HG03460 (cell line): ENCODE measurements around the gene SLC23A1.
A peak's percentile ranks its signal among the peaks of the same experiment; 100 is the strongest.
"Not testable (repeated sequence)": the region's sequence is repeated elsewhere in the genome, so short reads cannot be mapped to it uniquely, and the experiment has no call there.

ENCODE experiments used
- ATAC-seq: cut with Tn5 transposase; IDR thresholded peaks from one replicate; pipeline ENCODE4 v1.9.1; 2021; ENCODE audit not compliant: unreplicated experiment

The SLC23A1 gene

GRCh38 chr5:139374909-139375308 is 8.2 kb downstream of the SLC23A1 start:
- no peak for ATAC-seq

GRCh38 chr5:139371482-139372435 is 11.3 kb downstream of the SLC23A1 start:
- no peak for ATAC-seq

- no peak for ATAC-seq
These were observed 13.9 kb downstream of the SLC23A1 start for GRCh38 chr5:139369181-139369580.

- ATAC-seq, result no peak
These were observed 14.5 kb downstream of the SLC23A1 start for GRCh38 chr5:139368613-139369012.

GRCh38 chr5:139364466-139364865 is 18.6 kb downstream of the SLC23A1 start:
- no peak for ATAC-seq

- no peak for ATAC-seq
These were observed 19.2 kb downstream of the SLC23A1 start for GRCh38 chr5:139363937-139364336.

GRCh38 chr5:139361835-139362429 is 21.2 kb downstream of the SLC23A1 start:
- no peak for ATAC-seq

GRCh38 chr5:139360384-139360783 is 22.7 kb downstream of the SLC23A1 start:
- no peak for ATAC-seq

GRCh38 chr5:139358064-139358463 is 25.0 kb downstream of the SLC23A1 start:
- ATAC-seq, result no peak

GRCh38 chr5:139355900-139356299 is 27.2 kb downstream of the SLC23A1 start:
- not testable (repeated sequence) for ATAC-seq

GRCh38 chr5:139354186-139354585 is 28.9 kb downstream of the SLC23A1 start:
- ATAC-seq, result no peak

GRCh38 chr5:139347863-139348262 is 35.2 kb downstream of the SLC23A1 start:
- ATAC-seq, result not testable (repeated sequence)

- not testable (repeated sequence) for ATAC-seq
These were observed 37.7 kb downstream of the SLC23A1 start for GRCh38 chr5:139345442-139345841.

GRCh38 chr5:139344177-139344576 is 38.9 kb downstream of the SLC23A1 start:
- ATAC-seq, result no peak

GRCh38 chr5:139343476-139343875 is 39.6 kb downstream of the SLC23A1 start:
- no peak for ATAC-seq

- peak; percentile 46 for ATAC-seq
These were observed 40.7 kb downstream of the SLC23A1 start for GRCh38 chr5:139342423-139342723.

- peak; percentile 91 for ATAC-seq
These were observed 41.2 kb downstream of the SLC23A1 start, which contains the start of gene PAIP2 for GRCh38 chr5:139341689-139342422. PAIP2 (plus strand) TSS chr5:139341854; CDS start chr5:139363785, 21,931 bp downstream.

GRCh38 chr5:139341187-139341688 is 41.9 kb downstream of the SLC23A1 start:
- ATAC-seq, result no peak

- no peak for ATAC-seq
These were observed 43.0 kb downstream of the SLC23A1 start for GRCh38 chr5:139340051-139340450.

- no peak for ATAC-seq
These were observed 47.3 kb downstream of the SLC23A1 start for GRCh38 chr5:139335811-139336210.
